Heart left ventricle (tissue), 13 donors: Measurements from ENCODE around the gene RCOR2.

Experiments
- CTCF ChIP-seq, 12 donors: fragments of 200-600 bp; sonication (generic) in 4 of 12; IDR thresholded peaks; one replicate each; pipeline versions ENCODE4 v1.5.0 to v1.8.0; 2018 to 2022; ENCODE audit warnings: antibody characterized with exemption in 12 of 12, mild to moderate bottlenecking in 5 of 12
- POLR2A ChIP-seq, 2 donors: fragments of 450-650 bp; IDR thresholded peaks; one replicate each; pipeline ENCODE4 v1.6.1; 2017; ENCODE audit warnings: antibody characterized with exemption in 2 of 2, mild to moderate bottlenecking in 2 of 2, moderate library complexity in 2 of 2
- donor health status: ischemic (EF 13 %, LVEDD 7.1; RV severe dilation, severe dysfunction).
- donor health status: DM: no; HTN: yes; CAD: no.
- donor health status: DM: no; HTN: no; CAD: no.
- donor health status: ischemic (EF 25% LVEDD 6.9; RV normal size, moderate dysfunction).
- donor health status: ischemic (EF 25% LVEDD 5.7; RV mildly dilated, moderate dysfunction).
- donor health status: ischemic (EF 35%, LVEDD 5.7; RV mildly dilated, moderate dysfunction).
- donor health status: nonischemic (EF 11% LVEDD 7.7; RV severe dilation, severe dysfunction).
- donor health status: DM: yes; HTN: yes; CAD: no.
- donor health status: PGD.
- donor health status: ischemic (EF 29% LVEDD 5.4; RV normal size, mild dysfunction).
- donor health status: nonischemic (EF 23%, LVEDD 6.1; RV moderate dilation, normal function).

DNA sequence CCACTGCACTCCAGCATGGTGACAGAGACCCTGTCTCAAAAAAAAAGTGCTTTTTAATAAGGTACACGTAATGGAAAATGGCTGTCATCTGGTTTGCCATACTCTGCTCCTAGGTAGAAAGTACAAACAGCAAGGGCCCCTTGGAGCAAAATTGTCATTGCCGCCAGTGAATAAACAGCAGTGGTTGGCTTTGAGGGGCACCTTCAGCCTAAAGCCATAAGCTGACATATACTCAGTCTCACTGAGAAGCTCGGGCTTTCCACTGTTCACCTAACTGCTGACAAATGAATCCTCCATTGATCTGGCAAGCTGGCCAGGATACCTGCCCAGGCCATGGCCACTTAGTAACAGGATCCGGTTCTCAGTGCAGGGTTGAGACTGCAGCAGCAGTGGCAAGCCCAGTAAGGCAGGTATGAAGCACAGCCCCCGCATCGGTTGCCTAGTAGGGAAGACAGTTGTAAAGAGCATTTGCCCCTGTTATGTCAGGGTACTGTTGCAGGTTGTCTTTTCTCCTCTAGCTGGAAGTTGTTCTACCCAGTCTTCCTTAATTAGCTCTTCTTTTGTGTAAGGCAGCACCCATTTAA lies 39.2 kb downstream of the RCOR2 start:
- TF ChIP-seq CTCF (IDR thresholded peaks at IDR 0.05) (no peak), POLR2A (IDR thresholded peaks at IDR 0.05) (no peak)
